Fibroblast of pulmonary artery (primary cell): ENCODE results near the gene CDC40.
A peak's percentile ranks its signal among the peaks of the same experiment; 100 is the strongest.

Experiments used
- DNase-seq: peaks from one replicate; pipeline ENCODE4 v3.0.0-alpha.2; 2010; ENCODE audit warnings: low read depth
- H3K4me3 ChIP-seq: replicated peaks from 2 replicates; pipeline ENCODE4 v1.5.1; 2011; ENCODE audit warnings: low read depth, mild to moderate bottlenecking, control low read depth, low read length, moderate library complexity
- CTCF ChIP-seq: IDR thresholded peaks from 2 replicates; pipeline ENCODE4 v1.5.1; 2011; ENCODE audit warnings: mild to moderate bottlenecking, control low read depth, low read length, inconsistent platforms; ENCODE audit errors: missing control alignments

CDC40 gene

DNA sequence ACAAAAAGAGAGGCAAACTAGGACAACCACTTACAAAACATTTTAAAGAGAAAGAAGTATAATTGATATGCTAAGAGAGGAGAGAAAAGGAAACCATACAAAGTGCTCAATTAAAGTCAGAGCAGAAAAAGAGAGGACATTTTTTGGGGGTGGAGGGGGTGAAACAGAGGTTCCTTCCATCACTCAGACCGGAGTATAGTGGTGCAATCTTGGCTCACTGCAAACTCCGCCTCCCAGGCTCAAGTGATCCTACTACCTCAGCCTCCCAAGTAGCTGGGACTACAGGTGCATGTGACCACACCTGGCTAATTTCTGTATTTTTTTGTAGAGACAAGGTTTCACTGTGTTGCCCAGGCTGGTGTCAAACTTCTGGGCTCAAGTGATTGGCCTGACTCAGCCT lies 10.1 kb upstream of the CDC40 start:
- TF ChIP-seq CTCF = no peak
- H3K4me3 ChIP-seq = no peak overlapping the region
- DNase-seq = no peak

- no peak for TF ChIP-seq CTCF
- no peak overlapping the region for H3K4me3 ChIP-seq
- DNase-seq = no peak
These were observed 6.6 kb upstream of the CDC40 start for GRCh38 chr6:110173506-110174132.

GRCh38 chr6:110178626-110179405 lies 1.4 kb upstream of the CDC40 start:
- TF ChIP-seq CTCF = peak; percentile 87
- peak overlapping the region; percentile 93 for H3K4me3 ChIP-seq
- peak; percentile 71 for DNase-seq

- peak; percentile 99 for DNase-seq
- TF ChIP-seq CTCF = no peak
- H3K4me3 ChIP-seq = peak within 1 kb of the TSS; percentile 93
These were observed 610 bp upstream of the CDC40 start, which contains the start of gene WASF1 for GRCh38 chr6:110179406-110180227. Gene WASF1 (minus strand): TSS chr6:110179670. CDS start chr6:110127601, 52,069 bp downstream.

DNA sequence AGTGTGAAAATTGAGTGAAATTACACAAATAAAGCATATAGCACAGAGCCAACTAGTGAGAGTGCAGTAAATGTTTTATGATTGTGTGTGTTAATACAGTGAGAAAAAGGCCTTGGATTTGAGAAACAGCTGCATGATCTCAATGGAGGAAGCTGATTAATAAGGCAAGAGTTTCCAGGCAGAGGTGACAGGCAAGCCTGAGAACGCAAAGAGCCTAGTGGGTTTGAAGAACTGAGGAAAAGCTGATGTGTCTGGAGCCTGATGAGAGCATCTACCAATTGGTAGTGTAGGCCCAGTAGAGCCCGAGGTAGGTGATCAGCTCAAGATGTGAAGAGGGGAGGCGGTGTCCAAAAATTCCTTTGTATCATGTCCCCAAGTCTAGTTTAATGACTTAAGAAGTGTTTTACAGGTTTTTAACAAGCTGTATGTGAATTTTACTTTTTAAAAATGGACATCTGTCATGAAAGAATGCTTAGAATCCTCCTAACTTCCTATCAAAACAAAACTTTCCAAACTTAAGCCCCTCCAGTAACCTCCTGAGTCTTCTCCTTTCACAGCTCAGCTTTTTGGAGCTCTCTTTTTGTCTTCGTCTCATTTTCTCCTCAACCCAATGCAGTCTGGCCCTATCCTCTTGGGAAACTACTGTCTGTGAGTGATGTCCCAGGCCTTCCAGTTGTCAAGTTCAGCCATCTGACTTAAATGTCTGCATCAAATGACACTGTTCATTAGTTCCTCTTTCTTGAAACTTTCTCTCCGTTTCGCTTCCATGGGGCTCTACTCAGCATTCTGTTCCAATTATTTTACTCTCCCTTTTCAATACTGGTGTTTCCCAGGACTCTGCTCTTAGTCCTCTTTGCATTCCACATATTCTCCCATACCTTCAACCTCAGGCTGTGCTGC lies 1.2 kb downstream of the CDC40 start:
- no peak for TF ChIP-seq CTCF
- peak; percentile 22 for DNase-seq
- H3K4me3 ChIP-seq = peak overlapping the region; percentile 93

- no peak overlapping the region for H3K4me3 ChIP-seq
- no peak for DNase-seq
- TF ChIP-seq CTCF = no peak
These were observed 3.2 kb downstream of the CDC40 start for GRCh38 chr6:110183292-110183885.
